ENCODE results near the gene TRAPPC12. TPM values are rescaled to one million over a fixed set of nuclear protein-coding genes. Genes with fewer than 3 reads are reported as not detected.

The TRAPPC12 gene
- polyA plus RNA-seq (2012; ENCODE audit: insufficient read depth, insufficient read length, low read depth): 103 TPM

DNA sequence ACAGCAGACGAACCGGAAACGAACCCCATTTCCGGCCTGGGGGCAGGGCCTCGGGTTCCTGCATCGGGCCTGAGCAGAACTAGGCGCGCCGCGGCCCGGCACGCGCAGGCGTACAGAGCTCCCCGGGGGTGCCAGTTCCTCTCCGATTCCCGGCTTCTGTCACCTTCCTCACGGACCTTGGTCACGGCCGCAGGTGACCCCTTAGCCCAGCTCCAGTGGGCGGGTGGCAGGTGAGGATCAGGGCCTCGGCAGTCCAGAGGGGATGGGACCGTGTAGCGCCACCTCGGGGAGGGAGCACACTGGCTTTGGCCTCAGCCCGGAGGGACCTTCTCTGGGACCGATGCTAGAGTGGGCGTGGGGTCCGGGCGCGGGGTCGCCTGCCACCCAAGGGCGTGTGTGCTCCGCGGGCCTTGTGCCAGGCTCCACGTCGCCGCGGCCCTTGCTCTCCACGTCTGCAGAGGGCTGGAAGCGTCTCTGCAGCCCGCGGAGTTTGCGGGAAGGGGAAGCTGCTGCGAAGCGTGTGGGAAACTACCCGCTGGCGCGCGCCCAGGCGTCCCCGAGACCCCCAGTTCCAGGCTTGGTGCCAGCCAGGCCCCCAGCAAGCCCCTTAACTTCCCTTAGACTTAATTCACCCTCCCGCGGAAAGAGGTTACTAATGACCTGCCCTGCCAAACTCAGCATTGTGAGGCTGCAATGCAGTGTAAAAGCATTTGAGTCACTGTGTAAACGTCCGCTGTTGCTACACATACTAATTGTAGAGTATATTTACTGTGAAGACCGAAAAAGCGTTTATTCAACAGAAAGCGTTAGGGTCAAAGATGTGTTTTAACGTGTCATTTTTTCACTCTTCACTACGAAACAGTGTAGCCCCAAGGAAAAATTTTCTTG, at the start of gene TRAPPC12:
Gene TRAPPC12, plus strand, starts transcription at position 48 of the 888 bp plus-strand sequence. CDS start 7,930 bp downstream, outside the sequence.
- peaks cover 7% of the 10 kb centered on the region; the same call in 1 of the 2 replicates for H3K4me1 ChIP-seq
- no peaks in the 10 kb centered on the region for H3K9me3 ChIP-seq
- peak within 1 kb of the TSS; percentile 88 for H3K4me3 ChIP-seq (ENCODE audit: low read depth, low read length)
- no peaks in the 10 kb centered on the region for H3K36me3 ChIP-seq
- peak; percentile 92 for DNase-seq
- TF ChIP-seq, protein P1, sequence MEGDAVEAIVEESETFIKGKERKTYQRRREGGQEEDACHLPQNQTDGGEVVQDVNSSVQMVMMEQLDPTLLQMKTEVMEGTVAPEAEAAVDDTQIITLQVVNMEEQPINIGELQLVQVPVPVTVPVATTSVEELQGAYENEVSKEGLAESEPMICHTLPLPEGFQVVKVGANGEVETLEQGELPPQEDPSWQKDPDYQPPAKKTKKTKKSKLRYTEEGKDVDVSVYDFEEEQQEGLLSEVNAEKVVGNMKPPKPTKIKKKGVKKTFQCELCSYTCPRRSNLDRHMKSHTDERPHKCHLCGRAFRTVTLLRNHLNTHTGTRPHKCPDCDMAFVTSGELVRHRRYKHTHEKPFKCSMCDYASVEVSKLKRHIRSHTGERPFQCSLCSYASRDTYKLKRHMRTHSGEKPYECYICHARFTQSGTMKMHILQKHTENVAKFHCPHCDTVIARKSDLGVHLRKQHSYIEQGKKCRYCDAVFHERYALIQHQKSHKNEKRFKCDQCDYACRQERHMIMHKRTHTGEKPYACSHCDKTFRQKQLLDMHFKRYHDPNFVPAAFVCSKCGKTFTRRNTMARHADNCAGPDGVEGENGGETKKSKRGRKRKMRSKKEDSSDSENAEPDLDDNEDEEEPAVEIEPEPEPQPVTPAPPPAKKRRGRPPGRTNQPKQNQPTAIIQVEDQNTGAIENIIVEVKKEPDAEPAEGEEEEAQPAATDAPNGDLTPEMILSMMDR (IDR thresholded peaks at IDR 0.05; ENCODE audit: low read depth, low read length): peak; percentile 59
- no peaks in the 10 kb centered on the region for H3K27me3 ChIP-seq

DNA sequence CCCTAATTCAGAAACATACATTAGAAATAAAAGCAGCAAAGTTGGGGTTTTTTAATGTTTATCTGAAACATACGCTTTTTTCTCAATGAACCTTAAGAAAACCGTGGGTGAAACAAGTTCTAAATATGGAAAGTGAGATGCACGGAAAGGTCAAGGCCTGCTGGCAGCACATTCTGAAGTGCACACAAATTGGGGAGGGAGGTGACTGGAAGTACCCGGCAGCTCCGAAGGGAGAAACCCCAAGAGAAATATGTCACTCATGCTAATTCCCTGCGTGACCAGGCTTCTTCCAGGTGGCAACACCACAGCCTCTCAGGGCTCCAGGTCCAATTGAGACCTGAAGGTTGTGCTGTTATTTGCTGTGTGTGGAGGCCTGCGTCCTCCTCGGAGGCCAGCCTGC, 47.4 kb upstream of the TRAPPC12 start:
- no peaks in the 10 kb centered on the region for H3K27me3 ChIP-seq
- DNase-seq: no peak
- H3K36me3 ChIP-seq: peaks cover 21% of the 10 kb centered on the region
- no peak overlapping the region for H3K4me3 ChIP-seq (ENCODE audit: low read depth, low read length)
- no peaks in the 10 kb centered on the region for H3K9me3 ChIP-seq
- TF ChIP-seq, protein P1 (IDR thresholded peaks at IDR 0.05; ENCODE audit: low read depth, low read length): no peak
- no peaks in the 10 kb centered on the region for H3K4me1 ChIP-seq

DNA sequence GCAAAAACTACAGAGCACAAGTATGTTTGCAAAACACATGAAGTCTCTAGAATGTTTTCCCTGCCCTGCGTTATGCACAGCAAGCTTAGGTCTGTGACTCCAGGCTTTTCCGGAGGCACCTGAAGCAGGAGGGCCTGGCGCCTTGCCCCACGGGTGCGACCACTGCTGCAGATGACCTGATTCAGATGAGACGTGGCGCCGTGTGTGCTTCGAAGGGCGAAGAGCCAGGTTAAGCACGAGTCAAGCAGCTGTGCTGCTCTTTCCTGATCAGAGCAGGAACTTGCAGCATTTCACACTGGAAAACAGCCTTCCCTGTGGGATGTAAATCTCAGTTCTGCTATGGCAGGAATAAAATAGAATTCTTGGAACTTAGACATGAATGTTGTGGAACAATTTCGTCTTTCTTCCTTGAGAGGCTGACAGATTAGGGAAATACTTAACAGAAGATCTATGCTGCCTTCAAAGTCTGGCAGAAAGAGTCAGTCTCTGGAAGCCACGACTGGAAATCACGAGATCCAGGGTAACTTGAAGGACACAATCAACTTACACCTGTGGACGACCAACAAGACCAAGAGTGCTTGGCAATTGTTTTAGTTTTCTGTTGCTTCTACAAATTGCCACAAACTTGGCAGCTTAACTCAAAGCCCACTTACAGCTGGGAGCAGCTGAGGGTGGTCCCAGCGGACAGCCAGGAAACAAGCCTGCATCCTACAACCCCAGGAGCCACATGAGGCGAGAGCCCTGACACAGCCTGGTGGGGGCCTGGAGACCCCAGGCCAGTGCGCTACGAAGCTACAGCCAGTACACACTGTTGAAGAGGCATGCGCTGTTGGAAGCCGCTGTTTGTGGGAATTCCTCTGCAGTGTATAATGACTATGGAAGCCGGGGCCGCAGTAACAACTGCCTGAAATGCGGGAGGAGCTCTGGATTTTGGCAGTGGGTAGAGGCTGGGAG, 44.8 kb upstream of the TRAPPC12 start:
- H3K36me3 ChIP-seq: peaks cover 21% of the 10 kb centered on the region
- TF ChIP-seq, protein P1 (IDR thresholded peaks at IDR 0.05; ENCODE audit: low read depth, low read length): no peak
- no peaks in the 10 kb centered on the region for H3K9me3 ChIP-seq
- H3K27me3 ChIP-seq: no peaks in the 10 kb centered on the region
- DNase-seq: no peak
- no peak overlapping the region for H3K4me3 ChIP-seq (ENCODE audit: low read depth, low read length)
- H3K4me1 ChIP-seq: no peaks in the 10 kb centered on the region

DNA sequence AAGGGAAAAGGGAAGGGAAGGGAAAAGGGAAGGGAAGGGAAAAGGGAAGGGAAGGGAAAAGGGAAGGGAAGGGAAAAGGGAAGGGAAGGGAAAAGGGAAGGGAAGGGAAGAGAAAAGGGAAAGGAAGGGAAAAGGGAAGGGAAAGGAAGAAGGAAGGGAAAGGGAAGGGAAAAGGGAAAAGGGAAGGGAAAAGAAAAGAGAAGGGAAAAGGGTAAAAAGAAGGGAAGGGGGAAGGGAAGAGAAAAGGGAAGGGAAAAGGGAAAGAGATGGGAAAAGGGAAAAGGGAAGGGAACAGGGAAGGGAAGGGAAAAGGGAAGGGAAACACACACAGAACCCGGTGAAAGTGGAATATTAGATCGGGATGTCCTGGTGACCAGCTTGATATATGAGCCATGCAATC, 42.6 kb upstream of the TRAPPC12 start:
- no peaks in the 10 kb centered on the region for H3K4me1 ChIP-seq
- peaks cover 21% of the 10 kb centered on the region for H3K36me3 ChIP-seq
- no peak for DNase-seq
- no peaks in the 10 kb centered on the region for H3K27me3 ChIP-seq
- H3K4me3 ChIP-seq (ENCODE audit: low read depth, low read length): no peak overlapping the region
- no peaks in the 10 kb centered on the region for H3K9me3 ChIP-seq
- TF ChIP-seq, protein P1 (IDR thresholded peaks at IDR 0.05; ENCODE audit: low read depth, low read length): no peak

DNA sequence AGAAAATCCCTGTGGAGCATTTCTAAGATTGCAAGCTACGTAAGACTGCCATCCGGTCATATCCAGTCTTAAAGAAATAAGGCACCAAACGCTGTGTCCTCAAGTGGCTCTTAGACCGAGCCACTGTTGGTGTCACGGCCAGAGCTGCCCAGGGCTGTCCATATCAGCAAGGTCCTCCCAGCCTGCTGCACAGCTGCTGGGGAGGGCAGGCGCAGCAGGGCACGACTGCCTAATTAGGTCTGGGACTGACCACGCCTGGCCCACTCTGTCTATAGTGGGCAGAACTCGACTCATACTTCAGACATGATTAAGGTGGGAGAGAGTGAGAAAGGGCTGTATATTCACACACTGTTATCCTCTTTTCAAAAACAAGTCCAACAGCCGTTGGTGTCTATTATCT, 41.2 kb upstream of the TRAPPC12 start:
- H3K9me3 ChIP-seq: no peaks in the 10 kb centered on the region

More for the DNA sequence above, 41.2 kb upstream of the TRAPPC12 start:
- TF ChIP-seq, protein P1 (IDR thresholded peaks at IDR 0.05; ENCODE audit: low read depth, low read length): no peak
- Histone ChIP-seq H3K4me1 (no peaks in the 10 kb centered on the region), H3K4me3 (ENCODE audit: low read depth, low read length) (no peak overlapping the region), H3K27me3 (no peaks in the 10 kb centered on the region), H3K36me3 (peaks cover 13% of the 10 kb centered on the region)
- no peak for DNase-seq
